ENCODE measurements around the gene PWWP2A.
"Not testable (repeated sequence)": the region's sequence is repeated elsewhere in the genome, so short reads cannot be mapped to it uniquely, and the experiment has no call there.

Gene PWWP2A

DNA sequence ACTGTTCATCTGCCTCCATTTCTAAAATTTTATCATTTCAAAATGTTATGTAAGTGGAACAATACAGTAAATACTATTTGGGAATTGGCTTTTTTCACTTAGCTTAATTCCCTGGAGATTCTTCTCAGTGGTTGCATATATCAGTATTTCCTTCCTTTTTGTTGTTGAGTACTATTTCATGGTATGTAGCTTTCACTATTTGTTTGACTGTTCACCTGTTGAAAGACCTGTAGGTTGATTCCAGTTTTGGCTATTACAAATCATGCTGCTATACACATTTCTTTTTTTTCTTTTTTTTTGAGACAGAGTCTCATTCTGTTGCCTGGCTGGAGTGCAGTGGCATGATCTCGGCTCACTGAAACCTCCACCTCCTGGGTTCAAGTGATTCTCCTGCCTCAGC, 33.0 kb upstream of the PWWP2A start:
- TF ChIP-seq, protein P1, sequence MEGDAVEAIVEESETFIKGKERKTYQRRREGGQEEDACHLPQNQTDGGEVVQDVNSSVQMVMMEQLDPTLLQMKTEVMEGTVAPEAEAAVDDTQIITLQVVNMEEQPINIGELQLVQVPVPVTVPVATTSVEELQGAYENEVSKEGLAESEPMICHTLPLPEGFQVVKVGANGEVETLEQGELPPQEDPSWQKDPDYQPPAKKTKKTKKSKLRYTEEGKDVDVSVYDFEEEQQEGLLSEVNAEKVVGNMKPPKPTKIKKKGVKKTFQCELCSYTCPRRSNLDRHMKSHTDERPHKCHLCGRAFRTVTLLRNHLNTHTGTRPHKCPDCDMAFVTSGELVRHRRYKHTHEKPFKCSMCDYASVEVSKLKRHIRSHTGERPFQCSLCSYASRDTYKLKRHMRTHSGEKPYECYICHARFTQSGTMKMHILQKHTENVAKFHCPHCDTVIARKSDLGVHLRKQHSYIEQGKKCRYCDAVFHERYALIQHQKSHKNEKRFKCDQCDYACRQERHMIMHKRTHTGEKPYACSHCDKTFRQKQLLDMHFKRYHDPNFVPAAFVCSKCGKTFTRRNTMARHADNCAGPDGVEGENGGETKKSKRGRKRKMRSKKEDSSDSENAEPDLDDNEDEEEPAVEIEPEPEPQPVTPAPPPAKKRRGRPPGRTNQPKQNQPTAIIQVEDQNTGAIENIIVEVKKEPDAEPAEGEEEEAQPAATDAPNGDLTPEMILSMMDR (IDR thresholded peaks at IDR 0.05; ENCODE audit: extremely low read depth, insufficient read depth, missing control alignments) = no peak
- DNase-seq (ENCODE audit: low spot score) = no peak
- in situ Hi-C loops (cut with MboI; ENCODE audit: low pct_unique_long_range_greater_than_20kb, low sequenced_read_pairs, unreplicated experiment) = no loop called here

DNA sequence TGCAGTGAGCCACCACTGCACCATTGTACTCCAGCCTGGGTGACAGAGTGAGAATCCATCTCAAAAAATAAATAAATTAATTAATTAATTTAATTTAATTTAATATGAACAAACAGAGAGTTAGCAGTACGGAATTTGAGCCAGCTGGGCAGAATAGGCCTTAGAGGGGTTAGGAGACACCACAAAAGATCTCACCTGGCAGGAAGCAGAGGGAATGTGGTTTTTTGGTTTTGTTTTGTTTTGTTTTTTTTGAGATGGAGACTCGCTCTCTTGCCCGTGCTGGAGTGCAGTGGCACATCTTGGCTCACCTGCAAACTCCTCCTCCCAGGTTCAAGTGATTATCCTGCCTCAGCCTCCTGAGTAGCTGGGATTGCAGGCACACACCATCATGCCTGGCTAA, 31.8 kb upstream of the PWWP2A start:
- in situ Hi-C loops (cut with MboI; ENCODE audit: low pct_unique_long_range_greater_than_20kb, low sequenced_read_pairs, unreplicated experiment) = no loop called here
- TF ChIP-seq, protein P1 (IDR thresholded peaks at IDR 0.05; ENCODE audit: extremely low read depth, insufficient read depth, missing control alignments) = no peak
- no peak for DNase-seq (ENCODE audit: low spot score)

DNA sequence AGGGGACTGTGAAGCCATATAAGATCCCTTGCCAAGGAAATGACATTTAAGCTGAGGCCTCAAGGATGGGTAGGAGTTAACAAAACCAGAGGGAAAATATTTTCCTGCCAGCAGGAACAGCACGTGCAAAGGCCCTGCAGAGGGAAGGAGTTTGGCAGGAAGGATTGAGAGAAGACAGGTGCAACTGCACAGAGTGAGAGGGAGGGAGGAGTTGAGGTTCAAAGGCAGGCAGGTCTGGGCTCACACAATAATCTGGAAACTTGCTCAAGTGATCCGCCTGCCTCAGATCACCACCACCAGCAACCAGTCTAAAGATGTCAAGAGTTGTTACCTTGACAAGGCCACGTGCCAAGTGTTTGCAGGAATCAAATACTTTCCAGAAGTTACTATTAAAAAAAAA, 31.1 kb upstream of the PWWP2A start:
- no peak for DNase-seq (ENCODE audit: low spot score)
- in situ Hi-C loops (cut with MboI; ENCODE audit: low pct_unique_long_range_greater_than_20kb, low sequenced_read_pairs, unreplicated experiment) = no loop called here
- TF ChIP-seq, protein P1 (IDR thresholded peaks at IDR 0.05; ENCODE audit: extremely low read depth, insufficient read depth, missing control alignments) = no peak

DNA sequence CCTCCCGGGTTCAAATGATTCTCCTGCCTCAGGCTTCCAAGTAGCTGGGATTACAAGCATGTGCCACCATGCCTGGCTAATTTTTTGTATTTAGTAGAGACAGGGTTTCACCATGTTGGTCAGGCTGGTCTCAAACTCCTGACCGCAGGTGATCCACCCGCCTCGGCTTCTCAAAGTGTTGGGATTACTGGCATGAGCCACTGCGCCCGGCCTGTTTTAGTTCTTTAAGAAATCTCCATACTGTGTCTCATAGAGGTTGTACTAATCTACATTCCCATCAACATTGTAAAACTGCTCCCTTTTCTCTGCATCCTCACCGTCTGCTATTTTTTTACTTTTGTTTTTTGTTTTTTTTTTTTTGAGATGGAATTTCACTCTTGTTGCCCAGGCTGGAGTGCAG, 25.2 kb upstream of the PWWP2A start:
- in situ Hi-C loops (cut with MboI; ENCODE audit: low pct_unique_long_range_greater_than_20kb, low sequenced_read_pairs, unreplicated experiment); DNase-seq (ENCODE audit: low spot score): not testable (repeated sequence)

DNA sequence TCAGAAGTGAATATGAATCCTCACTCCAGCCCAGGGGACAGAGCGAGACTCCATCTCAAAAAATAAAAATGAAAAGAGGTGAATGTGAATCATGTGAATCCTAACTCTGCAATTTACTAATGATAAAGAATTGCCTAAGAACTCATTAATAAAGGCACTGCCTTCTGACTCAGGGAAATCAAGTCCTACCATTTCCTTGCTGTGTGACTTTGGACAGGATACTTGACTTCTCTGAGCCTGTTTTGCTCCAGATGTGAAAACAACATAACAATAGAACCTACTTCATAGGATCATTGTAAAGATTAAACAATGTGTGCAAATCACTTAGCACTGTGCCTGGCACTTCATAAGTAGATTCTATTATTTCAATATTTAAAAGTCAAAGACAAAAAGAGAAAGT, 15.1 kb upstream of the PWWP2A start:
- in situ Hi-C loops (cut with MboI; ENCODE audit: low pct_unique_long_range_greater_than_20kb, low sequenced_read_pairs, unreplicated experiment) = no loop called here
- TF ChIP-seq, protein P1 (IDR thresholded peaks at IDR 0.05; ENCODE audit: extremely low read depth, insufficient read depth, missing control alignments) = no peak
- DNase-seq (ENCODE audit: low spot score) = no peak

DNA sequence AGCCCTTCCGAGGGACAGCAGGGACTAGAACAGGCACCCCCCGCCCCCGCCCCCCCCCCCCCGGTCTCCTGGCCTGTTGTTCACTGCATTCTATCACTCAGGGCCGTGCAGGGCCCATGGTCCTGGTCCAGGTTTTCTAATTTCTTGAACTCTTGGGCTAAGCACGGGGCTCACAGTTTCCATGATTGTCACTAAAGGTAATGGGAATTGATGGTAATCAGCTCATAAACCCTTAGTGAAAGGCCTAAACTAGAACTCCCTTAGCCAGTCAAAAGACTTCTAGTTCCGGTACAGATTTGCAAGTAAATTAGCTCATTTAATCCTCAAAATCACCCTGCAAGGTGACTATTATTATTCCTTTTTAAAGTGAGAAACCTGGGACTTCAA, 14.7 kb upstream of the PWWP2A start:
- DNase-seq (ENCODE audit: low spot score) = no peak
- TF ChIP-seq, protein P1 (IDR thresholded peaks at IDR 0.05; ENCODE audit: extremely low read depth, insufficient read depth, missing control alignments) = no peak
- in situ Hi-C loops (cut with MboI; ENCODE audit: low pct_unique_long_range_greater_than_20kb, low sequenced_read_pairs, unreplicated experiment) = no loop called here

DNA sequence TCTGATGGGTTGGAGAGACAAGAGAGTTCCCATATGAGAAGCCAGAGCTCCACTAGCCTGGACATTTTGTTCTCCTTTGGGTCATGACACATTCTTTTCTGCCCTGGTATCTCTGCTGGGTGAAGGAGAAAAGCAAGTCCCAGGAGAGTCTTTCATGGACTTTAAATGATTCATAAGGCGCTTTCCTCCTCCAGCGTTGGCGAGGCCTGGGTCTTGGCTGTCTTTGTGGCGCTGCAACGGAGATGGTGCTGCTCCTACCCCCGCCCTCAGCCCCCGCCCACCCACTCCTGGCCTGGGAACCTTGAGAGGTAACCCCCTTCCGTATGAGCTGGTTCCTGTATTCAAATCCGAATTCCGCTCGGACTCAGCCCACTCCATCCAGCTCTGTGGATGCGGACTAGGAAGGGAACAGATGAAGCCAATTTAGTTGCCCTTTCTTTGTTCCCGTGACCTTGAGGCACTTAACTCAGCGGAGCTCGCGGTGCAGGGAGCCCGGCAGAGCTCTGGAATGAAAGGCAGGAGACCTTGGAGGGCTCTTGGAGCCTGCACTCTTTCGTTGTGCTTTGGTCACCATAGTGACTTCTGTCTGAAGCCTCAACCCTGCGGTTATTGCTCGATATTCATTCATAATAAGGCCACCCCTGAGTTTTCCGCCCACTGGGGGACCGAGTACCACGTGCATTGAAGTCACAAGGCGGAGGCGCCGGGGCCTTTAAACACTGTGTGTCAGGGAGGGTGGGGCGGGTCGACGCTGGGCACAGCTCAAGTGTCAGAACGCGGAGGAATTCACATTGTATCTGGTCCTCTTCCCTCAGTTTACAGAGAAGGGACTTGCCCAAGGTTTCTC, 14.0 kb upstream of the PWWP2A start:
- no peak for DNase-seq (ENCODE audit: low spot score)
- TF ChIP-seq, protein P1 (IDR thresholded peaks at IDR 0.05; ENCODE audit: extremely low read depth, insufficient read depth, missing control alignments) = no peak
- in situ Hi-C loops (cut with MboI; ENCODE audit: low pct_unique_long_range_greater_than_20kb, low sequenced_read_pairs, unreplicated experiment) = no loop called here

Measured in GM13977 (cell line).